ENCODE measurements around the gene PDHX. TPM values are rescaled to one million over a fixed set of nuclear protein-coding genes. Genes with fewer than 3 reads are reported as not detected.
"Not testable (repeated sequence)": the region's sequence is repeated elsewhere in the genome, so short reads cannot be mapped to it uniquely, and the experiment has no call there.

The PDHX gene
- total RNA-seq, 1 donor from 2014 or later: 47.1 TPM

DNA sequence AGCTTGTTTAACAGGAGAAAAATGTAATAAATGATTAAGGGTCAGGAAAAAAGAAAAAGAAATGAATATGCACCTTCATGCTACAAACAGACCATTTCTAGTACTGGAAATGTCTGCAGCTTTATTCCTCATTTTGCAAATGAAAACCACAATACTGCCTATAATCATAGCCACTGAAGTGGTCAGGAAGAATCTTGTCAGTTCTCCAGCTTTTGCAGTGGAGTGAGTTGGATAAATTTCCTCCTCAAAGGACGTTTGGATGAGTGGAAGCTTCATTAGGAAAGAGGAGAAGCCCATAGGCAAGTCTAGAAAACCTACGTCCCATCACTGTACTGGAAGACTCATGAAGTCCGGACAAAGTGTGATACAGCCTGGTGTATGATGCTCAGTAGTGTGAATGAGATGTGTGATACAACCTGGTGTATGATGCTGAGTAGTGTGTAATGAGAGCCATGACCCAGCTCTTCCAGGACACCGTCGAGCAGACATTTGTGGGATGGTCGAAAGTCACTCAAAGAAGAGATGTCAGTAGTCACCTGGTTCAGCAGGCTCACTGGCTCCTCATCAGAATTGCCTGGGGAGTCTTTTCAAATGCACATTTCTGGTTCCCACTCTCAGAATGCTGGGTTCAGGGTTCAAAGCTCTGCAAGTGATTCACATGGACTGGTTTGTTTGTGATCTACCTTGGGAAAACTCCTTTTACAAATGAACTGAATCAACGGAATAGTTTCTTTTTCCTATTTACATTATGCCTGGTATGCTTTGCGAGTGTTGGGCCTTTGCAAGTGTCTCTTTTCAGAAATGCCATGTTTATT lies 101.3 kb downstream of the PDHX start:
- no peak for DNase-seq

DNA sequence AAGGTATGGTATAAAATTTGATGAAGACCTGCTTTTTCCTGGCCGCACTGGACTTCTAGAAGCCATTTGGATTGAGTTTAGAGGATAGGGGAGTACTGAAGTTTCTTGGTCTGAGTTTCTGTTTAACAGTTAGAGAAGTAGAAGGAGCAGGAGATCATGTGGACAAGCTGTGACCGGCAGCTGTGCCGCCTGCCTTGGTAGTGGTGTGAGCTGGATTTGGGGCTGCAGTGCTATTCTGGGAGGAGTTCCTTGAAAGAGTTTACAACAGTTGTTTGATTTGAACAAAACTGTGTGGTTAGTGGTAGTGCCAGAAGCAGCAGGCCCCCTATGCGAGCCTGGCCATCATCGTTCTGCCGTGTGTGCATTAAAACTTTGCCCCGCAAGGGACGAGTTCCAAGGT lies 105.2 kb downstream of the PDHX start:
- no peak for DNase-seq

DNA sequence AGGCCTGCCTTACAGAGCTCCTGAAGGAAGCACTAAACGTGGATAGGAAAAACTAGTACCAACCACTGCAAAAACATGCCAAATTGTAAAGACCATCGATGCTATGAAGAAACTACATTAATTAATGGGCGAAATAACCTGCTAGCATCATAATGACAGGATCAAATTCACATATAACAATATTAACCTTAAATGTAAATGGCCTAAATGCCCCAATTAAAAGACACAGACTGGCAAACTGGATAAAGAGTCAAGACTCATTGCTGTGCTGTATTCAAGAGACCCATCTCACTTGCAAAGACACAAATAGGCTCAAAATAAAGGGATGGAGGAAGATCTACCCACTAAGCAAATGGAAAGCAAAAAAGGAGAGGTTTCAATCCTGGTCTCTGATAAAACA lies 107.5 kb downstream of the PDHX start:
- not testable (repeated sequence) for DNase-seq

DNA sequence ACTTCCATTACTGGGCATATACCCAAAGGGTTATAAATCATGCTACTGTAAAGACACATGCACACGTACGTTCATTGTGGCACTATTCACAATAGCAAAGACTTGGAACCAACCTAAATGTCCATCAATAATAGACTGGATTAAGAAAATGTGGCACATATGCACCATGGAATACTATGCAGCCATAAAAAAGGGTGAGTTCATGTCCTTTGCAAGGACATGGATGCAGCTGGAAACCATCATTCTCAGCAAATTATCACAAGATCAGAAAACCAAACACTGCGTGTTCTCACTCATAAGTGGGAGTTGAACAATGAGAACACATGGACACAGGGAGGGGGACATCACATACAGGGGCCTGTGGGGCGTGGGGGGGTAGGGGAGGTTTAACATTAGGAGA lies 111.6 kb downstream of the PDHX start:
- DNase-seq: not testable (repeated sequence)

DNA sequence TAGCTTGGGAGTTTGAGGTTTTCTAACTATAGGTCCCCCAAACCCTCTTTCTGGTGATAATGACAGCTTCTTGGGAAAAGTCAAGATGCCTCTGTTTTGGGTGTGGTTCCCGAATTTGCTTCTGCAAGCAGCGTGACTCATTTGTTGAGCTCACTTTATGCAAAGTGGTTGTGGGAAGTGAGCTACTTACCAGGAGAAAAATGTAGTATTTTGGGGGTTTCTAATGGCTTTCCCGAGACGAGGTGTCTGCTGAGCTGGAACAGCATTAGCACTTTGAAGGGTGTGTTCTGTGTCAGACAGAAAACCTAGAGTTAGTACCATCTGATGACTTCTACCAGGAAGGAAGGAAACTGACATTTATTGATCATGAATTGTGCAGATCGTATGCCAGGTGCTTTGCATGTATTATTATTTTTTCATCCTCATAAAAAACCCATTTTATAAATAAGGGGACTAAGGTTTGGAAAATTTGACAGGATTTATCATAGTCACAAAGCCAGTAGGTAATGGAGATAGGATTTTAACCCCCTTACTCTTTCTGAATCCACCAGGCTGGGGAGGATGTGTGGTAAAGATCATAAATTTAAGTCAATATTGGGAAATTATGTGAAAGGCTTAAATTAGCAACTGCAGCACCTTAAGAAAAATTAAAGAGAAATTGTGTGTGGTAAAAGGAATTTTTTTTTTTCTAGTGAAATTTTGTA lies 113.7 kb downstream of the PDHX start:
- no peak for DNase-seq

DNA sequence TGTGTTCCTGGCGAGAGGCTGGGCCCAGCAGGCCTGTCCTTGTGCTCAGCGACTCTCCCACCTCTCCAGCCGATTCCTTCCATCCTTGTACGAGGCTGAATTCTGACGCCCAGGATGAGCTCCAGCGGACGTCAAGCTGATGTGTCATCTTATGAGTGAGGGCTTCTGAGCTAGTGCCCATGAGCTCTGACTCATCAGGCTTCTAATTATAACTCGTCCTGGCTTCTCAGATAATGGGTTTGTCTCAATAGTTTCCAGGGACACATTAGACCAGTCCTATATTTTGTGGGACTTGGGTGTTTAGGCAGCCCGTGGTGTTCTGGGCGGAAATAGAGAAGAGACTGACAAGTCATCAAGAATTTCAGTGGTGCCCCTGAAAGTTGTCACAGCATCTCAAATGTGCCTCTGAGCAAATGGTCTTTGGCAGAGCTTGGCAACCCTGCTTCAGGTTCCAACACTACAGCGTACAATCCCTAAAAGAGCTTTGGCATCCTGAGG lies 114.3 kb downstream of the PDHX start:
- peak; percentile 6 for DNase-seq

DNA sequence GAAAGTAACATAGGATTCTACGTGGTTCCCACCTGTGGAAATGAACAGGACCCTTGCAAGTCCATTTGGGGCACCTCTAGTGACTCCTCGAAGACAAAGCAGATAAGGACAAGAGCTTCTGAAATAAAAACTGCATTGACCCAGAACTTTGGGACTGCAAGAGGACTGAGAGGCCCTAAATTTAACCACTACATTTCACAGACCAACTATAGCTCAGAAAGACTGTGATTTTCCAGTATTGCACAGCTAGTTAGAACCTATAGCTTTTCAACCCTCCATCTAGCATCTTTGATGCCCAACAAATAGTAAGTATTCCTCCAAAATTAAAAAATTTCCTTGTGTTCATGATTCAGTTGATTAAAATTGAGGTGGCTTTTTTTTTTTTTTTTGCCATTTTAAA lies 114.9 kb downstream of the PDHX start:
- no peak for DNase-seq

DNA sequence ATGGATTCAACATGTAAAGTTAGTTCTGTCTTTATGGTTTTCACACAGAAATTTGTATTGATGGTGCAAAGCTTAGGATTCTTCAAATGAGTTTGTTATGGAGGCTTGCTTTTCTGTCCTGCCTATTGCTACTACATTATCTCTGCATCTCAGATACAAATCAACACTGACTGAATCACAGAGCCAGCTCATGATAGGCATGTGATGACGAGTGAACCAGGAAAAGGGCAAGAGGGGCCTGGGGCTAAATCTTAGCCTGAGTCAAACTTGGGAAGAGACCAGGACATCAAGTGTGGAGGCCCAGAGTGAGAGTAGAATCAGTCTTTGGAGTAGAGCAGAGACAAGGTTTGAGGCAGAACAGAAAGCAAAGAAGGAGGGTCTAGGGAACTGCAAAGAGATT lies 115.4 kb downstream of the PDHX start:
- no peak for DNase-seq

DNA sequence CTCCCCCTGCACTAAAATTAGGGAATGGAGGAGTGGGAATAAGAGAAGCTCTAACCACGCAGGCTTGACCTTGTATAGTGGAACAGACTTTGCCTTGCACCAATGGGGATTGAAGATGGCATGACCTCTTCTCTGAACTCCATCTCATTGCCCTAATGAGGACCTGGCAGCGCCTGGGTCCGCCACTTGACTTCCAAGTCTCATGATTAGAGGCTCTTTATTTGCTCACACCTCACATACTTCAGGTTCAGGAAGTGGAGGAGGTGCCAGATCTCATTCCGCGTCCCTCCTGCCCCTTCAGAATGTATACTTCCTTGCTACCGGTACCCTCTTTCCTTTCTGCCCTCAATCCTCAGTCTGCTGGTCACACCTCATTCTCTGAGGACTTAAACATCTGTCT lies 116.6 kb downstream of the PDHX start:
- DNase-seq: no peak

DNA sequence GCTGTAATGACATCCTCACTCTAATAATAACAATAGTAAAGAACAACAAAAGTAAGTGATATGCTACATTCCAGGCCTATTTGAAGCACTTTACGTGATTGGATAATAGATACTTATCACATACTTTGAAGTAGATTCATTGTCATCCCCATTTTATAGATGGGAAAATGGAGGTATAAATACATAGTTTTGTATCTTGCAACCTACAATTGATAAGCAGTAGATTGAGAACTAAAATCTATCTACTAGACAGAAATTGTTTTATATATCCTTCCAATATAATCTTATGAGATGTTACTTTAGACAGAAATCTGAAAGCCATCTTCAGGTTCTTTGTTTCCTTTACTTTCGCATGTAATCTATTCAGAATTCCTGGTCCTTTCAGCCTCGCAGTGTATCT lies 118.0 kb downstream of the PDHX start:
- DNase-seq: no peak

DNA sequence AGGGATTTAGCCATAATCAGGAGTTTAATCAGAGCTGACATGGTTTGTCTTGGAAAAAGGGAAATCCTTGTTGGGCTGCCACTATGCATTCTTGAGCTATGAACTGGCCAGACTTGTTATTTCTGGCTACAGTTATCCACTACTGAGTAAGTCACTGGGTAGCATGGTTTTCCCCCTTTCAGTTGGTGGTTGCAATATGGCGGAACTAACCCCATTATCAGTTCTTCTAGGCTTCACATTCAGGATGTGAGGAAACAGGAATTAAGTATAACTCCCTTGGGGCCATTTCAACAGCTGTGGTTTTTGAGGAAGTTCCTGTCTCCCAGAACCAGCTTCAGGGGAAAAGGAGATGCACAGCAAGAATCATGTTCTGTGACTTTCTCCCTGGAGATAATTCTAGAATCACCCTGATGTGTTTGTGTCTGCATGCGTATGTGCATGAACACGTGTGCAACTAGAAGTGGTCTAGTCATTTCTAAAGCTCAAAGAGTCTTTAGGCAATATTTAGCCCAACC lies 119.5 kb downstream of the PDHX start:
- no peak for DNase-seq

DNA sequence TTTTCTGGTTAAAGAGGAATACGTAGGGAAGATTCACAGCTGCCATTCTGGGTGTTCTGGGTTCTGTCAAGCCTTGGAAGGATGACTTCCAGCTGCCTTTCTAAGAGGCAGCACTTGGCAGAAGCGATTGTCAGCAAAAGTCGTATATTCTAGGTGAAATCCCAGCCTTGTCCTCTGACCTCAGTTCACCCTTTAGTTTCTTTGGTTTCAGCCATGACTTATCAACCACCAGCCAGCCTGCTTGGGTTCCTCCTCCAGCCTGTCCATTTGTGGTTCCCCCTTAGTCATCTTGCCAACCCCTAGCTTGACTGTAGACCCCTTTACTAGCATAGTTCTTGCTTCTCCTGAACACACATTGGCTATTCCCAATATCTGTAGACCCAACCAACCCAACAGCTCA lies 120.2 kb downstream of the PDHX start:
- DNase-seq: no peak

DNA sequence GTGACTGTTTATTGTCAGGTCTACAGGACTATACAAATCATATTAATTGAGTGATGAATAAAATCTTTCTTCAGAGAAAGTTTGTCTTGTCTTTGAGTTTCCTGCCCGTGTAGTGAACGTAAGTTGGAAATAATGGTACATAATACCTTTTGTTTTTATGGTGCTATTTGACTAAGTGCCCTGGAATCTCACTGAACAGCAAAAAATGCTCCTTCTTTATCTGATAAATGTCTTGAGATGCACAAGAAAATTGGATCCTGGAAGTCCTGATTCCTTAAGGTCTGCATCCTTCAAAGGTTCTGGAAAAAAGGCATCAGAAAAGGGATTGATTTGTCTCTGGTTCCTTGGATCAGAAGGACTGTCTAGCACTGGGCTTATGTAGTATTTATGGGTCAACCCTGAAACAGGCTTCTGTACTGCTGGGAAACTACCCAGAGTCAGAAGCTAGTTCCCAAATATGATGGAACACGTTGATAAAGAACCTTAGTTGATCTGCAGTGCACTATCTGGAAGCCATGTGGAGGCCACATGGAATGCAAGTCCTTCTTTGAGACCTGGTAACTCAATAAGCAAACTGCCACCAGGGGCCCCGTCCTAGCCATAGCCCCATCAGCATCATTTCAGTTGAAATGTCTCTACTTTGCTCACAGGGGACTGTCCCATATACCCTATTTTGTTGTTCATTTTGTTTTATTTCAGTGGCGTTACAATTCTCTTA lies 122.0 kb downstream of the PDHX start:
- no peak for DNase-seq

DNA sequence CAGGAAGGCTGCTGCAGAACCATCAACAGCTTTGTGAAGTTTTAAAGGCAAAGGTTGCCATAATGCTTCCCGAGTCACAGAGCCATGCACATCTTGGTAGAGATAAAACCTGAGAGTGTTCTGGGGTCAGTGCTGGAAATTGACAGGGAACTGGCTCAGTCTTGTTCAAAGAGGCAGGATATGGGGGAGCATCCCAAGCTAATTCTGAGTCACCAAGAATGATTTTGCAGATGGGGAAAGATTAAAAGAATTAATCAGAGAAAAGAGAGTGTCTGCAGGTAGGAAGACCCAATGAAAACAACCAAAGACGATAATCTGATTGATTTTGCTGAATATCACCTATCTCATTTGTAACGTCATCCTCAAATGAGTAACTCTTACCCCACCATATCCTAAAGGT lies 122.7 kb downstream of the PDHX start:
- no peak for DNase-seq

DNA sequence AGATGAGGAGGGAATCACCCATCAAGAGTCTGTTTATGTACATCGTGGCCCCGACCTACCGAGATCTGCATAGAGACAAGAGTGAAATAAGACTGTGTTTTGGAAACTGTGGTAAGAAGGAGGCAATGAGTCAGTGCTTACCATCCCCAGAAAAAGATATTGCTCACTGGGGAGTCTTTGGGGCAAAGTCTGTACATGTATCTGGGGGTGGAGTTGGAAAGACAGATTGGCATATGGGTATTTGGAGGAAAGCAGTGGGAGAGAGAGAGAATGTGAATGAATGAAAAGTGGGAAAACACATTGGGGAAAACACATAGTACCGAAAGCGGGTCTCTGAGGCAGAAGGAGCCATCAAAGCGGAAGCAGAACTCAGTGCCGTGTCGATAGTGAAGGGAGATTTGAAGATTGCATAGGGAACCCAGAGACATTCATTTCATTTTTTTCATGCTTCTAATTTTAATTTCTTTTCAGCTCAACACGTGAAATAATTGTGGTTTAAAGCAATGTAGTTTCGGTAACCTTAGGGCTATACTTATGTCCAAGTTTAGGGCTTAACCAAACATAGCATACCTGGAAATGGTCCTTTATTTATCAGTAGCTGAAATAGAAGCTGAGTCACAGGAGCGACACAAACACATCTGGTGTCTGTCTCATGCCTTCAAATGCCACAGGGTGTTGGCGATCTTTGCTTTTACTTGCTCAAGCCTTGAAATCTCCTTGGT lies 124.0 kb downstream of the PDHX start:
- DNase-seq: no peak

DNA sequence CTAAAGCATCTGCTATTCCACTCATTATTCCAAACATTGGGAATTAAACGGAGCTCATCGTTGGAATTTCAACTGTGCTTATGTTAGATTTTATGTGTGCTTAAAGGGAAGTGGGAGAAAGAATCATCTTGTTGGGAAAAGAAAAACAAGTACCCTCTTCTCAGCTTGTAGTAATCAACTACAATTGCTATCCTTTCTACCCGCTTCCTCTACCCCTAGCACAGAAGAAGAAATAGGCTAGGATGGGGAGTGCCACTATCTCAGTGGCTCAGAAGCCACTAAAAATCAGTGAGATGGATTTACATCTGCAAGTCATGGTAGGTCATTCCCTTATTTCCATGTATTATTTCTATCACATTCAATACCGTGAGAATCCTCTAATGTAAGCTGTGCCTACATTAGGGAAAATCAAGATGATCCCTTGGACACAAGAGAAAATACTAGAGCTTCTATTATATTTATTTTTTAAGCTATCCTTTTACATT lies 124.7 kb downstream of the PDHX start:
- no peak for DNase-seq

DNA sequence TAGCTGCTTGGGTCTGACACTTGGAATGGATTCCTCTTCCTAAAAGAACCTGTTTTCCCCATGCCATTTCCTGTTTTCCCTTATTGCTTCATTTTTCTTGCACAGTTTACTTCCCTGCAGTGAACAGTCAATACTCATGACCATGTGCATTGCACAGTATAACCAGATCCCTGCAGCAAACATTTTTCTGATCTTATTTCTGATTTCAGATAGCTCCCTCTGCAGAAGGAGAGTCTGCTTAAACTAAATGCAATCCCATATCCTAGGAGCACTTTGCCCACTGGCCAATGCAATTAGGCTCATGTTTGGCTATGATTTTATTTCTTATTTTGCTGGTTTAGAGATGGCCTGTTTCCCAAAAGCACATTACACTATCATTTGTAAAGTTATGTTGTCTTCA lies 125.8 kb downstream of the PDHX start:
- DNase-seq: no peak

DNA sequence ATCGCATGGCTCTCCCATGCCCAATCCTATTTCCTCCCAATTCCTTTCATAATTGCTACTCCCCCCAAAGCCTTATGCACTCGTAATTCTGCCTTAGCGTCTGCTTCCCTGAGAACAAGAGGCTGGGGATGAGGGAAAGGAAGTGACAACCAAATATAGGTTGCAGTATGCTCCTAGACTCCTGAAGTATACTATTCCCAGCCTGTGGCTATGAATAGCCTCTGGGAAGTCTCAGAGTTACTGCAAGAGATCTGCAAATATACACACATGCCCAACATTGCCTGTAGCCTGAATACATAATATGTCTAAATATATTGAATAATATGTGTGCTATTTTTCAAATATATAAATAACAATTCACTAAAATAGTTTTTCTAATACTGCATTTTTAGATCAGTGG lies 126.5 kb downstream of the PDHX start:
- DNase-seq: no peak

DNA sequence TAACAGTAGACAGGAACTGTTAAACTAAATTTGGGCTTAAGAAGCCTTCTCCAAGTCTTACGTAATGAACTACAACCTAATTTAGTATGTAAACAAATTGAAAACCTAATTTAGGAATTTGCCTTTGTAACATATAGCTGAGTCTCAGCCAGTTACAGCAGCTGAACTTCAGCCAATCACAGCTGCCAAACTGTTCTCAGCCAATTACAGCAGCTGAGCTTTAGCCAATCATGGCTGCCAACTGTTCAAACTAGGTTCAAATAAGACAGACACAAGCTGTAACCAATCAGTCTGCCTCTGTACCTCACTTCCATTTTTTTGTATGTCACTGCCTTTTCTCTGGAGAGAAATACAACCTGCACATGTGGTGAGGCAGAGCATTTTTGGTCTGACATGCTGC lies 127.5 kb downstream of the PDHX start:
- peak; percentile 45 for DNase-seq

DNA sequence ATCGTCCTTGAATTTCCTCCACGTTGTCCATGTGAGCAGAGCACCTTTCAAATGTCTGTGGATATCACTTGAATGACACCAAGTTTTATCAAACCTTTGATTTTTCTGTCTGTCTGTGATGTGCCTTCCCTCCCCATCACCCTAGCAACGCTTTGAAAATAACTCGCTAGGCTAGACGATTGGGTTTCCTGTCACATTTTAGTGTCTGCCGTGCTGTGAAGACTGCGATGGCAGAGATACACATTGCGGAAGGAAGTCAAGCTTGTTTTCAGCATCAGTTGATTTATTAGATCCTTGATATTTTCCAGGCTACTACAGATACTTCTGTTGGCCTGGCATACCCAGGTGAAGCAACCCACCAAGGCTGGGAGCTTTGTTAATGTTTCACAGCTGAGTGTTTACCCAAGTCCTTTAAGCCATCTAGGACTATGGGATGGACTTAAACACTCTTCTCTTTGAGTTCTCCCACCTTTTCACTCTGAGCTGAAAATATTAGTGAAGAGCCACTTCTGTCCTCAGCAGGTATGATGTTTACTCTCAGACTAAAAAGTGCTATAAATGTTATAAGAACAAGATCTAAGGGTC lies 128.9 kb downstream of the PDHX start:
- DNase-seq: no peak
